Muscle of leg (tissue), 11 donors: ENCODE data around the gene ANTXRL. TPM values are rescaled to one million over a fixed set of nuclear protein-coding genes. Genes with fewer than 3 reads are reported as not detected.
"Not testable (repeated sequence)": the region's sequence is repeated elsewhere in the genome, so short reads cannot be mapped to it uniquely, and the experiment has no call there.

Experiments used
- DNase-seq: peaks from one replicate; pipeline ENCODE4 v3.0.0; 2013
- H3K27ac ChIP-seq: one replicate; pipeline ENCODE4 v1.5.1; 2013; ENCODE audit warnings: mild to moderate bottlenecking, low read length, control low read depth
- H3K27me3 ChIP-seq: one replicate; pipeline ENCODE4 v1.6.1; 2013; ENCODE audit warnings: low read length; ENCODE audit not compliant: control insufficient read depth, insufficient read depth
- H3K36me3 ChIP-seq: one replicate; pipeline ENCODE4 v1.6.1; 2013; ENCODE audit warnings: low read length; ENCODE audit not compliant: control insufficient read depth, insufficient read depth
- H3K4me1 ChIP-seq: one replicate; pipeline ENCODE4 v1.6.1; 2013; ENCODE audit warnings: low read length; ENCODE audit not compliant: control insufficient read depth, insufficient read depth
- H3K4me3 ChIP-seq: one replicate; pipeline ENCODE4 v1.5.1; 2013; ENCODE audit warnings: low read length, control low read depth
- H3K9me3 ChIP-seq: replicated peaks from 2 replicates; pipeline ENCODE4 v1.6.1; 2013; ENCODE audit warnings: low read depth, low read length; ENCODE audit not compliant: control insufficient read depth
- WGBS: methylation state at CpG from one replicate; pipeline ENCODE4 v1.1.5; 2013; ENCODE audit warnings: missing lambda C conversion rate; ENCODE audit not compliant: insufficient coverage; 5-methylcytosine and 5-hydroxymethylcytosine counted together
- polyA plus RNA-seq, 8 donors: library from polyadenylated mRNA; unstranded; fragments of 120-200 nt; gene quantifications; one replicate each; pipeline versions ENCODE4 v1.2.1 to v1.2.3, GENCODE V29; 2013; ENCODE audit warnings: inconsistent platforms in 1 of 8, low replicate concordance in 1 of 8; ENCODE audit not compliant: insufficient read length in 8 of 8, insufficient read depth in 1 of 8
- total RNA-seq: library from RNA; stranded (reverse); fragments of 120-200 nt; gene quantifications from one replicate; pipeline ENCODE4 v1.2.4, GENCODE V29; 2013

Gene ANTXRL
- total and polyA plus RNA-seq, 9 donors: not detected

GRCh38 chr10:46301721-46302479 is 15.1 kb downstream of the ANTXRL start:
- Histone ChIP-seq H3K27ac (no peak overlapping the region), H3K27me3 (no peaks in the 10 kb centered on the region), H3K9me3 (no peaks in the 10 kb centered on the region), H3K36me3 (no peaks in the 10 kb centered on the region), H3K4me3 (no peak overlapping the region), H3K4me1 (peaks cover 13% of the 10 kb centered on the region)
- no peak for DNase-seq
- 92% methylated on average over 8 of the region's 13 CpGs for WGBS

- no CpG with 5 or more reads among the region's 5 CpGs for WGBS
These were observed 16.1 kb downstream of the ANTXRL start for GRCh38 chr10:46302765-46303352.

GRCh38 chr10:46304062-46304461 is 17.3 kb downstream of the ANTXRL start:
- no peaks in the 10 kb centered on the region for H3K36me3 ChIP-seq
- H3K27me3 ChIP-seq: no peaks in the 10 kb centered on the region
- WGBS: 90% methylated on average over 2 of the region's 3 CpGs
- H3K4me3 ChIP-seq: no peak overlapping the region
- H3K9me3 ChIP-seq: no peaks in the 10 kb centered on the region
- DNase-seq: no peak
- H3K4me1 ChIP-seq: peaks cover 11% of the 10 kb centered on the region
- no peak overlapping the region for H3K27ac ChIP-seq

More at GRCh38 chr10:46302765-46303352, 16.1 kb downstream of the ANTXRL start:
- not testable (repeated sequence) for H3K9me3 ChIP-seq, H3K27me3 ChIP-seq, DNase-seq, H3K36me3 ChIP-seq, H3K4me3 ChIP-seq, H3K27ac ChIP-seq
- H3K4me1 ChIP-seq: peaks cover 13% of the 10 kb centered on the region

GRCh38 chr10:46304671-46305070 is 17.9 kb downstream of the ANTXRL start:
- not testable (repeated sequence) for H3K4me3 ChIP-seq, H3K4me1 ChIP-seq, H3K27ac ChIP-seq, H3K36me3 ChIP-seq, DNase-seq, H3K27me3 ChIP-seq, H3K9me3 ChIP-seq
- WGBS: 67% methylated on average over 1 of the region's 5 CpGs

DNA sequence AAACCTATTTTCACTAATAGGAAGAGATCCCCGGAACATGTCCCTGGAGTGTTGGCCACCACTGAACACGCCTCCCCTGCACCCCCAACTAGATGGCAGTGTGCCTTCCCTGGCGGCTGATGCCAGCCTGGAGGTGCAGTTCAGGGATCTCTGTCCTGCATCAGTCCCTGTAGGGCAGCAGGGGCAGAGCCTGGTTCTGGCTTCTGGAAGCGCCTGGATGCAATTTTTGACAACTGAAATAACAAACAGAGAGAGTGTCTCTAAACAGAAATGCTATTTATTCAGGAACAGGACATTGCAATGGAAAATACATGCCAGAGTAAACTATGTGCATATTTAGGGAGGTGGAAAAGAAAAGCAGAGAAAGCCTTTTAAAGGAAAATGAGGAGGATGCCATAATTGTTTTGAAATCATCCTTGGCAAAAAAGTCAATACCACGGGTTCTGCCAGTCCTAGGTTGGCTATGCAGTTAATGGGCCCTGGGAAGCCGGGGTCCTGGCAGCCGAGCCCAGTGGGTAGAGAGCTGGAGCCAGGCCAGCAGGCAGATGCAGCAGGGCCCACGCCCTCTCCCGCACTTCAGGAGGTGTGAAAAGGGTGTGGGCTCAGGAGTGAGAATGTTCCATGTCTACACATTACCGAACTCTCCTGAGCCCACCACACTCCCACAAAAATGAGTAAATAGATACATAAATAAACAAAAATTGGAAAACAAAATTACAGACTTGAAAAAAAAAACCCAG is 18.5 kb downstream of the ANTXRL start:
- DNase-seq: no peak
- Histone ChIP-seq H3K27me3 (no peaks in the 10 kb centered on the region), H3K4me3 (no peak overlapping the region), H3K4me1 (peaks cover under 1% of the 10 kb centered on the region), H3K36me3 (no peaks in the 10 kb centered on the region), H3K27ac (no peak overlapping the region), H3K9me3 (no peaks in the 10 kb centered on the region)
- WGBS: 75% methylated on average over 4 of the region's 10 CpGs

DNA sequence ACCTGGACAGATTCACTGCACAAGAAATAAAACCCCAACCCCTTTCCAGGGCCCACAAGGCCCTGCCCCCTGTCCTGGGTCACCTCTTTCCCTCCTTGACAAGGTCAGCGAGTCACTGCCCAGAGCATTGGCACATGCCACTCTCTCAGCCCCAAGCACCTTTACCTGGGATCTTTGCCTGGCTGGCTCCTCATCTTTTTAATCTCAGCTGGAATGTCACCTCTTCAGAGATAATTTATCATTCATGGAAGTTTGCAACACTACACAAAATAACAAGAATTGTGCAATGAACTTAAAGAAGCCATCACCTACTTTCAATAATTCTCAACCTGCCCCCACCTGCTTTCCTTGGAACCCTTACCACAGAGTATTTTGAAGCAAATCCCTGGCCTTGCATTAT is 19.2 kb downstream of the ANTXRL start:
- H3K9me3 ChIP-seq: no peaks in the 10 kb centered on the region
- 88% methylated on average over 1 of the region's 1 CpG for WGBS
- H3K27ac ChIP-seq: no peak overlapping the region
- no peaks in the 10 kb centered on the region for H3K4me1 ChIP-seq
- DNase-seq: no peak
- no peaks in the 10 kb centered on the region for H3K27me3 ChIP-seq
- no peaks in the 10 kb centered on the region for H3K36me3 ChIP-seq
- no peak overlapping the region for H3K4me3 ChIP-seq

- no peak for DNase-seq
- Histone ChIP-seq H3K4me3 (no peak overlapping the region), H3K27me3 (no peaks in the 10 kb centered on the region), H3K36me3 (no peaks in the 10 kb centered on the region), H3K9me3 (no peaks in the 10 kb centered on the region), H3K4me1 (no peaks in the 10 kb centered on the region), H3K27ac (no peak overlapping the region)
- WGBS: no CpG with 5 or more reads among the region's 5 CpGs
These were observed 19.9 kb downstream of the ANTXRL start for GRCh38 chr10:46306516-46307184.

DNA sequence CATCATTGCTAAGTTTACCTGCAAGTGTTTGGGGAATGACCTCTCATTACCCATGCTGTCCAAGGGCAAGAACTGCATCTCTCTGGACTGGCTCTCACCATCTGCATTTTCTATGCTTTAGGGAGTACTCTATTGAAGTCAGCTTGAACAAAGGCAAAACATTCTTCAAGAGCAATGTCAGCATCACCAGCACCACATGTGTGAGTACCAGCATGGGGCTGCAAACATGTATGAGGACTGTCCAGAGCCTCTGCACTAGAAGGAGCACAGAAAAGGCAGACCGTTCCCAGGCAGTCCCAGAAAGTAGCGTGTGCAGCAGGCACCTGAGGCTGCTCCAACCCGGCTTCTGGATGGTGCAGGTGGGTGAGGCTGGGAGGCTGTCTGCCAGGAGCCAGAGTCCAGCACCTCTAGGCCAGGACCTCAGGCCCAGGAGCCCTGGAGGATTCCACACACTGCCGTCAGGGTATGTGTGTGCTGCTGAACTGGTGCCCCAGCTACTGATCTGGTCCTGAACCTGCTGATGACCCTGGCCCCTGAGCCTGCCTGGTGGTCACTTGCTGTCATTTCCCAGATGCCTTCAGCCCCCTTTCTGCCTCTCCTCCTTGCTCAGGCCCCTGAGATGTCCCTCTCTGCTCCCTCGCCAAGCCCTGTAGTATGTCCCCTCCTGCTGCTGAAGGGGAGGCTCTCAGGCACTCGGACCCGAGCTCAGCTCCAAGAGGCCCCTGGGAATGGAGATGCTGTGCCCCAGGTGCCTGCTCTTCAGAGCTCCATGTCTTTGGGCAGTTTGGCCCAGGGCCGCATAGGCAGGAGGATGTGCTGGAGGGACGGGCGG is 20.7 kb downstream of the ANTXRL start:
- Histone ChIP-seq H3K4me3 (no peak overlapping the region), H3K27ac (no peak overlapping the region), H3K27me3 (no peaks in the 10 kb centered on the region), H3K9me3 (no peaks in the 10 kb centered on the region), H3K36me3 (no peaks in the 10 kb centered on the region), H3K4me1 (no peaks in the 10 kb centered on the region)
- no peak for DNase-seq
- WGBS: 80% methylated on average over 8 of the region's 10 CpGs

GRCh38 chr10:46308113-46308415 is 21.3 kb downstream of the ANTXRL start:
- Histone ChIP-seq H3K9me3 (no peaks in the 10 kb centered on the region), H3K4me3 (no peak overlapping the region), H3K4me1 (no peaks in the 10 kb centered on the region), H3K36me3 (no peaks in the 10 kb centered on the region), H3K27ac (no peak overlapping the region), H3K27me3 (no peaks in the 10 kb centered on the region)
- DNase-seq: no peak
- WGBS: 80% methylated on average over 1 of the region's 4 CpGs
